ENCODE measurements around the gene PPP1R13B. TPM values are rescaled to one million over a fixed set of nuclear protein-coding genes. Genes with fewer than 3 reads are reported as not detected.

PPP1R13B gene
- total RNA-seq, 1 experiment from 2014 or later: 17.8 TPM

GRCh38 chr14:103832046-103832445 lies 15.3 kb downstream of the PPP1R13B start:
- no TSS peak for BruUV-seq (replicated peaks)
- peaks cover 12% of the 10 kb centered on the region for H3K79me2 ChIP-seq (ENCODE audit: insufficient read depth, low read length)
- H3K4me3 ChIP-seq (replicated peaks in 1 of 2; ENCODE audit: low read depth in 1 of 2, low read length in 2 of 2): no peak overlapping the region
- H3K27ac ChIP-seq (ENCODE audit: low read depth, low read length): no peak overlapping the region
- RAD21 ChIA-PET (ENCODE audit: low non-redundant PET in 1 of 2, low total read pairs in 2 of 2, uncharacterized antibody in 2 of 2, unreplicated experiment in 2 of 2): no interaction called here
- CTCF ChIA-PET: no interaction called here
- no peak overlapping the region for H3K4me2 ChIP-seq (ENCODE audit: low read length)
- no peak overlapping the region for H3K9ac ChIP-seq (ENCODE audit: low read length)
- H3K27me3 ChIP-seq (ENCODE audit: insufficient read depth, low read length): no peaks in the 10 kb centered on the region
- intact Hi-C loops (cut with micrococcal nuclease): no loop called here
- TF ChIP-seq SIN3A (IDR thresholded peaks at IDR 0.05; ENCODE audit: low read depth) (no peak), ZNF274 (IDR thresholded peaks at IDR 0.05; ENCODE audit: low read depth, low read length) (no peak), ZFX (IDR thresholded peaks at IDR 0.05) (no peak), SRF (IDR thresholded peaks at IDR 0.05; ENCODE audit: low read depth) (no peak), EZH2phosphoT487 (IDR thresholded peaks at IDR 0.05; ENCODE audit: borderline replicate concordance) (no peak), FOSL1 (IDR thresholded peaks at IDR 0.05; ENCODE audit: low read depth) (no peak), MAX (IDR thresholded peaks at IDR 0.05) (no peak), SP1 (IDR thresholded peaks at IDR 0.05; ENCODE audit: low read depth) (no peak), RAD21 (IDR thresholded peaks at IDR 0.05; ENCODE audit: low read depth) (no peak), EGR1 (IDR thresholded peaks at IDR 0.05; ENCODE audit: low read depth) (no peak), CEBPB (IDR thresholded peaks at IDR 0.05; ENCODE audit: low read depth) (no peak), POLR2A (IDR thresholded peaks at IDR 0.05; ENCODE audit: borderline replicate concordance, extremely low read depth, insufficient read depth, insufficient read length) (no peak), JUND (IDR thresholded peaks at IDR 0.05) (no peak)
- TF ChIP-seq, protein P1, sequence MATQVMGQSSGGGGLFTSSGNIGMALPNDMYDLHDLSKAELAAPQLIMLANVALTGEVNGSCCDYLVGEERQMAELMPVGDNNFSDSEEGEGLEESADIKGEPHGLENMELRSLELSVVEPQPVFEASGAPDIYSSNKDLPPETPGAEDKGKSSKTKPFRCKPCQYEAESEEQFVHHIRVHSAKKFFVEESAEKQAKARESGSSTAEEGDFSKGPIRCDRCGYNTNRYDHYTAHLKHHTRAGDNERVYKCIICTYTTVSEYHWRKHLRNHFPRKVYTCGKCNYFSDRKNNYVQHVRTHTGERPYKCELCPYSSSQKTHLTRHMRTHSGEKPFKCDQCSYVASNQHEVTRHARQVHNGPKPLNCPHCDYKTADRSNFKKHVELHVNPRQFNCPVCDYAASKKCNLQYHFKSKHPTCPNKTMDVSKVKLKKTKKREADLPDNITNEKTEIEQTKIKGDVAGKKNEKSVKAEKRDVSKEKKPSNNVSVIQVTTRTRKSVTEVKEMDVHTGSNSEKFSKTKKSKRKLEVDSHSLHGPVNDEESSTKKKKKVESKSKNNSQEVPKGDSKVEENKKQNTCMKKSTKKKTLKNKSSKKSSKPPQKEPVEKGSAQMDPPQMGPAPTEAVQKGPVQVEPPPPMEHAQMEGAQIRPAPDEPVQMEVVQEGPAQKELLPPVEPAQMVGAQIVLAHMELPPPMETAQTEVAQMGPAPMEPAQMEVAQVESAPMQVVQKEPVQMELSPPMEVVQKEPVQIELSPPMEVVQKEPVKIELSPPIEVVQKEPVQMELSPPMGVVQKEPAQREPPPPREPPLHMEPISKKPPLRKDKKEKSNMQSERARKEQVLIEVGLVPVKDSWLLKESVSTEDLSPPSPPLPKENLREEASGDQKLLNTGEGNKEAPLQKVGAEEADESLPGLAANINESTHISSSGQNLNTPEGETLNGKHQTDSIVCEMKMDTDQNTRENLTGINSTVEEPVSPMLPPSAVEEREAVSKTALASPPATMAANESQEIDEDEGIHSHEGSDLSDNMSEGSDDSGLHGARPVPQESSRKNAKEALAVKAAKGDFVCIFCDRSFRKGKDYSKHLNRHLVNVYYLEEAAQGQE (IDR thresholded peaks at IDR 0.05; ENCODE audit: low read depth): no peak
- TF ChIP-seq, protein P2, sequence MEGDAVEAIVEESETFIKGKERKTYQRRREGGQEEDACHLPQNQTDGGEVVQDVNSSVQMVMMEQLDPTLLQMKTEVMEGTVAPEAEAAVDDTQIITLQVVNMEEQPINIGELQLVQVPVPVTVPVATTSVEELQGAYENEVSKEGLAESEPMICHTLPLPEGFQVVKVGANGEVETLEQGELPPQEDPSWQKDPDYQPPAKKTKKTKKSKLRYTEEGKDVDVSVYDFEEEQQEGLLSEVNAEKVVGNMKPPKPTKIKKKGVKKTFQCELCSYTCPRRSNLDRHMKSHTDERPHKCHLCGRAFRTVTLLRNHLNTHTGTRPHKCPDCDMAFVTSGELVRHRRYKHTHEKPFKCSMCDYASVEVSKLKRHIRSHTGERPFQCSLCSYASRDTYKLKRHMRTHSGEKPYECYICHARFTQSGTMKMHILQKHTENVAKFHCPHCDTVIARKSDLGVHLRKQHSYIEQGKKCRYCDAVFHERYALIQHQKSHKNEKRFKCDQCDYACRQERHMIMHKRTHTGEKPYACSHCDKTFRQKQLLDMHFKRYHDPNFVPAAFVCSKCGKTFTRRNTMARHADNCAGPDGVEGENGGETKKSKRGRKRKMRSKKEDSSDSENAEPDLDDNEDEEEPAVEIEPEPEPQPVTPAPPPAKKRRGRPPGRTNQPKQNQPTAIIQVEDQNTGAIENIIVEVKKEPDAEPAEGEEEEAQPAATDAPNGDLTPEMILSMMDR (IDR thresholded peaks at IDR 0.05 in 2 of 3, conservative IDR thresholded peaks at IDR 0.05 in 1 of 3; ENCODE audit: borderline replicate concordance in 1 of 3, insufficient read depth in 1 of 3, low read depth in 2 of 3, low read length in 2 of 3): no peak
- TF ChIP-seq, protein P3, sequence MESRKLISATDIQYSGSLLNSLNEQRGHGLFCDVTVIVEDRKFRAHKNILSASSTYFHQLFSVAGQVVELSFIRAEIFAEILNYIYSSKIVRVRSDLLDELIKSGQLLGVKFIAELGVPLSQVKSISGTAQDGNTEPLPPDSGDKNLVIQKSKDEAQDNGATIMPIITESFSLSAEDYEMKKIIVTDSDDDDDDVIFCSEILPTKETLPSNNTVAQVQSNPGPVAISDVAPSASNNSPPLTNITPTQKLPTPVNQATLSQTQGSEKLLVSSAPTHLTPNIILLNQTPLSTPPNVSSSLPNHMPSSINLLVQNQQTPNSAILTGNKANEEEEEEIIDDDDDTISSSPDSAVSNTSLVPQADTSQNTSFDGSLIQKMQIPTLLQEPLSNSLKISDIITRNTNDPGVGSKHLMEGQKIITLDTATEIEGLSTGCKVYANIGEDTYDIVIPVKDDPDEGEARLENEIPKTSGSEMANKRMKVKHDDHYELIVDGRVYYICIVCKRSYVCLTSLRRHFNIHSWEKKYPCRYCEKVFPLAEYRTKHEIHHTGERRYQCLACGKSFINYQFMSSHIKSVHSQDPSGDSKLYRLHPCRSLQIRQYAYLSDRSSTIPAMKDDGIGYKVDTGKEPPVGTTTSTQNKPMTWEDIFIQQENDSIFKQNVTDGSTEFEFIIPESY (IDR thresholded peaks at IDR 0.05; ENCODE audit: extremely low read depth, insufficient replicate concordance, low read length): no peak
- no peak overlapping the region for H2AFZ ChIP-seq (ENCODE audit: low read depth, low read length, poor library complexity, severe bottlenecking)
- no peaks in the 10 kb centered on the region for H3K9me2 ChIP-seq (ENCODE audit: insufficient read depth)
- ATAC-seq (no peak), DNase-seq (ENCODE audit: low read depth, low spot score) (no peak)
- H4K20me1 ChIP-seq (ENCODE audit: insufficient read depth): peaks cover 5% of the 10 kb centered on the region; the same call in 1 of the 2 replicates
- no peaks in the 10 kb centered on the region for H3K9me3 ChIP-seq (ENCODE audit: control insufficient read depth in 1 of 2, insufficient read depth in 1 of 2, low read depth in 1 of 2, low read length in 2 of 2)
- peaks cover 3 to 6% of the 10 kb centered on the region in 2 experiments; a peak in 1 of 4 replicates for H3K4me1 ChIP-seq (ENCODE audit: control insufficient read depth in 1 of 2, insufficient read depth in 2 of 2, low read length in 2 of 2)
- H3K36me3 ChIP-seq (ENCODE audit: control insufficient read depth in 1 of 2, insufficient read depth in 2 of 2, low read length in 2 of 2): no peaks in the 10 kb centered on the region
- POLR2A ChIA-PET: interaction anchor here (1.1 kb wide), 1 partner anchor 8 kb away, joined by 3 read pairs; no protein-coding TSS in a partner anchor
